Measurements from ENCODE around the gene PCGF2.
"Not testable (repeated sequence)": the region's sequence is repeated elsewhere in the genome, so short reads cannot be mapped to it uniquely, and the experiment has no call there.

PCGF2 gene

GRCh38 chr17:38748149-38748891, at the start of gene PCGF2:
PCGF2 (minus strand) TSS chr17:38748336; CDS start chr17:38740402, 7,934 bp downstream.
- DNase-seq = no peak

DNA sequence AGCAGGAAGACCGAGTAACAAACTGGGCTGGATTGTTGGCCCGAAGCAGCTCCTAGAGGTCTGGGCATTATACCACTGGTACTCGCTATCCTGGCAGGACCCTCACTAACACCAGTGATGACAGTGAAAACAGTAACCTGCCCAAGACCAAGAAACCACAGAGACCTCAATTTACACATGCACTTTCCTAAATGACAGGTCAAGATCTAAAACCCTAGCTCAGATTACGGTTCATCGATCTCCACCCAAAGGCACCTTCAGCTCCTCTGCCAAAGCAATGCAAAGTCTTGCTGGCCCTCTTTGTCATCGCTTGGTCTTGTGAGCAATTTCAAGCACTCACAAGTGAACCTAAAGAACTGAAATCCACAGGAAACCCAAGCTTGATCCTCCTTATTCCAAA, 49.7 kb upstream of the PCGF2 start:
- no peak for DNase-seq

GRCh38 chr17:38797158-38797490, 49.0 kb upstream of the PCGF2 start:
- DNase-seq = no peak

GRCh38 chr17:38796451-38797157, 48.5 kb upstream of the PCGF2 start:
- DNase-seq = no peak

DNA sequence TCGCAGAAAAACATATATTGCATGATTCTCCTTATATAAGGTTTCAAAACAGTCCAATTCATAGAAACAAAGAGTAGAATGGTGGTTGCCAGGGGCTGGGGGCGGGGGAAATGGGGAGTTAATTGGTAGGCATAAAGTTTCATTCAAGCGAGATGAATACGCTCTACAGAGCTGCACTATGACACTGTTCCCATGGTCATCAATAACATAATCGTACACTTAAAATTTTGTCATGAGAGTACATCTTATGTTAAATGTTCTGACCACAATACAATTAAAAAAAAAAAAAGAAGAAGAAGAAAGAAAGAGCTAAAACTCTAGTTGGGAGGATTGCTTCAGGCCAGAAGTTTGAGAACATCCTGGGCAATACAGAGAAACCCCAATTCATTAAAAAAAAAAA, 46.1 kb upstream of the PCGF2 start:
- DNase-seq = no peak

- no peak for DNase-seq
These were observed 43.0 kb upstream of the PCGF2 start for GRCh38 chr17:38791162-38791561.

DNA sequence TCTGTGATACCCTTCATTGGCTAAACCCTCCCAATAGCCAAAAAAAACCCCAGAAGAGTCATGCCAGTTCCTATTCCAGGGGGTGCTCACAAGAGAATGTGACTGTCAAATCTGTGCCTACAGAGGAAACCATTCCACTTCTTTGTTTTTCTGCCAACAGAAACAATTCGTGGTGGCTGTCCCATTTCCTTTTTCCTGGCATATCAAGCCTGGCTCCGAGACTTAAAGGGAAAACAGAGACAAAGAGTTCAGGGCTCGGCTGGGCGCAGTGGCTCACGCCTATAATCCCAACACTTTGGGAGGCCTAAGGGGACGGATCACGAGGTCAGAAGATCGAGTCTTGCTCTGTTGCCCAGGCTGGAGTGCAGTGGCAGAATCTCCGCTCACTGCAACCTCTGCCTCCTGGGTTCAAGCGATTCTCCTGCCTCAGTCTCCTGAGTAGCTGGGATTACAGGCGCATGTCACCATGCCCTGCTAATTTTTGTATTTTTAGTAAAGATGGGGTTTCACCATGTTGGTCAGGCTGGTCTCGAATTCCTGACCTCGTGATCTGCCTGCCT, 42.1 kb upstream of the PCGF2 start:
- not testable (repeated sequence) for DNase-seq

GRCh38 chr17:38789185-38789584, 41.0 kb upstream of the PCGF2 start:
- DNase-seq = no peak

DNA sequence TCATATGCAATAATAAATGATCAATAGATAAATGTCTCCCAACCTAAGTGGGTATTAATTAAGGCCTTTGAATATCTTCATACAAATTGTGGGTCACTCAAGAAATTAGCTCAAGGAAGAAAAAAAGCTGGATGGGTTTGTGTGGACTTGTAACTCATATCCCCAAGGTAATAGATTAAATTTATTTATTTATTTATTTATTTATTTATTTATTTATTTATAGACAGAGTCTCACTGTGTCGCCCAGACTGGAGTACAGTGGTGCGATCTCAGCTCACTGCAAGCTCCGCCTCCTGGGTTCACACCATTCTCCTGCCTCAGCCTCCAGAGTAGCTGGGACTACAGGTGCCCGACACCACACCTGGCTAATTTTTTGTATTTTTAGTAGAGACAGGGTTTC, 39.9 kb upstream of the PCGF2 start:
- not testable (repeated sequence) for DNase-seq

DNA sequence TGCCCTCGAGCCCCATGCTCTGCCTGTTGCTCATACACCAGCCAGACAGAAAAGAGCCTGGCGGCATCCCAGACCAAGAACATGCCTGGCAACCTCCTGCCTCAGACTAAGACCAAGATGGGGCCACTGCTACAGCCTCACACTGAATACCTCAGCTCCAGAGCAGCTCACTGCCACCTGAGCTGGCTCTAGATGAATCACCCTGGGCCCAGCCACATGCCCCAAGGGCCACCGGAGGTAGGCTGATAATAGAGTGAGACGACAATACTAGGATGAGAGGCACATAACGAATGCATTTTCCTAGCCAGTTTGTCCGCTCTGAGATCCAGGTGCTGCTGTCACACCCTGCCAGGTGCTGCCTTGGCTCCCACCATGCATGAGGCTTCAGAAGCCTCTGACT, 38.2 kb upstream of the PCGF2 start:
- no peak for DNase-seq

- no peak for DNase-seq
These were observed 35.1 kb upstream of the PCGF2 start for GRCh38 chr17:38783227-38783626.

DNA sequence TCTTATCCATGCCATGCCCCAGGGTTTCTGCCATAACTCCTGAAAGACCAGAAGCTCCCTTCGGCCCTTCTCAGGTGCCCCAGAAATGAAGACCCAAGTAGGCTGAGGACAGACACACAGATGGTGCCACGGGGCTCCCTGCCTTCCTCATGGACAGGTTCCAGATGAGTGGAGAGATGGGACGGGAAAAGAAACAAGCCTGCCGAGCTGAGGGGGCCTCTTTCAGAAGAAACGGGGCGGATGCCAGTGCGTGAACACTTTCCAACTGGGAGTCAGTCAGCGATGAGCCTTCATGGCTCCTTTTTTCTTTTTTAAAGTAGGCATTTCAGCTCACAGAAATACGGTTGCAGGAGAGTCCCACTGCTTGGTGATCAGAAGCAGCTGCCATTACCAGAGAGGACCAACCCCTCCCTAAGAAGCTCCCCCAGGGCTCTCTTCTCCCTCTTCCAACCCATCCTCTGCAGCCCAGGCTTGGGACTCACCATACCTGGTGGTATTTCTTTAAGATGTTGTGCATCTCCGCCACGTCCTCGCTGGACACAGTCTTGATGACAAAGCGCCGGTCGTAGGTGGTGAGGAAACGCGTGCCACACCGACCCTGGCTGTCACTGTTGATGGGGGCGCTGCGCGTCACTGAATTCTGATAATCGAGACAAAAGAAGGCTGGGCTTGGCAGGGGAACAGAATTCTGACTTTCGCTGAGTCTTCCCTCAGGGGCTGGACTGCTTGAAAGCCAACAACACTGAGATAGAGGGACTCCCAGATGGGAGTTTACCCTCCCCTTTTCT, 32.0 kb upstream of the PCGF2 start:
- no peak for DNase-seq

DNA sequence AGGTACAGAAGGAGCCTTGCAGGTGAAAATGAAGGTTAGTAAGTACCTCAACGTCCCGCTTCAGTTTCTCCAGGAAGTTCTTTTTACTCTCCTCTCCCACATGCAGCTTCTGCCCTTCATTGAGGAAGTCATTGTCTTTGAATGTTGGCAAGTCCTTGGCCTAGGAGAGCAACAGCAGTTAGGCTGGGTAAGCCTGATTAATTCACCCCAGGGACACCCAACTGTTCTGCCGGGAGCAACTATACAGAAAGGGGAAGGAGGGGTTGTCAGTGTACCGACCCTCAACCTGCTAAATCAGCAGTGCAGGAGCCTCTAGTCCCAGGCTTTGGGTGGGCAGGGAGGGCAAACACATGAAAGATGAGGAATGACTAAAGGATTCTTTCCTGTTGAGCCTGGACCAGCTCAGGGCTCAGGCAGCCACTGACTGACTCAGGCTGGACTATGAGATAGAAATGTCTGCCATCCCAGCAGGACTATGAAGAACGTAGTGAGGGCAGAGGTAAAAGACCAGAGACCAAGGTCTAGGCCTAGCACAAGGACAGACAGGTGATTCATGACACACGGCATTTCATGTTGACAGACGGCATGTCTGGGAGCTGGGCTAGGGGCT, 29.6 kb upstream of the PCGF2 start:
- DNase-seq = no peak

- DNase-seq = no peak
These were observed 25.1 kb upstream of the PCGF2 start for GRCh38 chr17:38773258-38773657.

GRCh38 chr17:38768417-38768816, 20.3 kb upstream of the PCGF2 start:
- DNase-seq = no peak

GRCh38 chr17:38766341-38766740, 18.2 kb upstream of the PCGF2 start:
- DNase-seq = no peak

DNA sequence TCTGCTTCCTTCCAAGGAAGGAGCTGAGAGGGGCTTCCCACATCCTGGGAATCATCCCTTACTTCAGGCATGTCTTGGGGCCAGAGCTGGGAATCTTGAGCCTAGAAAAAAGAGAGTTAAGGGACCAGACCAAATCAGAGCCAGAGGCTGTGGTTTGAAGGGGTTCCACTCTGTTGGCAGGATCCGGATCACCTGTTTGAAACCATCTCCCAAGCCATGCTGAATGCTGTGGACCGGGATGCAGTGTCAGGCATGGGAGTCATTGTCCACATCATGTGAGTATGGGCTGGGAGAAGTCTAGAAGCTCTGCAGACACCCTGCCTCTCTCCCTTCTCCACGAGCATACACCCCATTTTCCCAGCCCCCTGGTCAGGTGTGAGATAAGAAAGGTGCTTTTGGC, 14.1 kb upstream of the PCGF2 start:
- no peak for DNase-seq

GRCh38 chr17:38761612-38762011, 13.5 kb upstream of the PCGF2 start:
- no peak for DNase-seq

DNA sequence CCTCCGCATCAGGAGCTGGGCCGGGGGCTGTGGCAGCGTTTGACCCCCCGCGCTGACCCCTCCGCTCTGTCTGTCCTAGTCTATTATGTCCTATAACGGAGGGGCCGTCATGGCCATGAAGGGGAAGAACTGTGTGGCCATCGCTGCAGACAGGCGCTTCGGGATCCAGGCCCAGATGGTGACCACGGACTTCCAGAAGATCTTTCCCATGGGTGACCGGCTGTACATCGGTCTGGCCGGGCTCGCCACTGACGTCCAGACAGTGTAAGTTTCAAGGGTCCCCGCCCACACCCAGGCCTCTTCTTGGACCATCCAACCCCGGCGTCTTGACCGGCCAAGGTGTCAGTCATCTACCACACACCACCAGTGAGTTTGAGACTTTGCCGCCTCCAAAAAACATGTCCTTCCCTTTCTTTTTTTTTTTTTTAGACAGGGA, 5.0 kb upstream of the PCGF2 start:
- no peak for DNase-seq

GRCh38 chr17:38752308-38753070, 4.4 kb upstream of the PCGF2 start, which contains the start of gene PSMB3:
PSMB3 (plus strand) TSS chr17:38752741; CDS start chr17:38752827, 86 bp downstream.
- peak; percentile 79 to 88 (median 84) for DNase-seq

- peak; percentile 82 to 92 (median 88) for DNase-seq
These were observed 3.7 kb upstream of the PCGF2 start for GRCh38 chr17:38751808-38752307.

All from activated naive CD4-positive, alpha-beta T cell (primary cell).